ENCODE measurements around the gene TMEM128. TPM values are rescaled to one million over a fixed set of nuclear protein-coding genes. Genes with fewer than 3 reads are reported as not detected.

The TMEM128 gene
- total RNA-seq, 1 donor from 2014 or later: 32.8 TPM

DNA sequence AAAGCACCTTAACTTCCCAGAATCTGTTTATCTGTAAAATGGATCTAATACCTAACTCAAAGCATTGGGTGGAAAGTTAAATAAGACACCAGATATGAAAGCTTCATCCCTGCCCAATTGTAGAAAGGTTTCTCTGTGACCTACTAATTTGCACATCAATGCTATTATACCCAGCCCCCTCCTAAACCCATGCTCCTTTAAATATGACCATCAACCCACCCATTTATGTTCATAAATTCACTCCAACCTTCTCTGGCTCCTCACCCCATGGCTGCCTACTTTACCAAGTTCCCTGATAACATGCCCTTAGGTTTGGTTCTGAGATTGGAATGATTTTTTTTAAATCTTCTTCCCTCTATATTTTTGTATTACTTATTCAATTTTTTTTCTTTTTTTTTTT lies 40.1 kb upstream of the TMEM128 start:
- H3K4me3 ChIP-seq (ENCODE audit: low read depth, low read length): no peak overlapping the region
- TF ChIP-seq, protein P1, sequence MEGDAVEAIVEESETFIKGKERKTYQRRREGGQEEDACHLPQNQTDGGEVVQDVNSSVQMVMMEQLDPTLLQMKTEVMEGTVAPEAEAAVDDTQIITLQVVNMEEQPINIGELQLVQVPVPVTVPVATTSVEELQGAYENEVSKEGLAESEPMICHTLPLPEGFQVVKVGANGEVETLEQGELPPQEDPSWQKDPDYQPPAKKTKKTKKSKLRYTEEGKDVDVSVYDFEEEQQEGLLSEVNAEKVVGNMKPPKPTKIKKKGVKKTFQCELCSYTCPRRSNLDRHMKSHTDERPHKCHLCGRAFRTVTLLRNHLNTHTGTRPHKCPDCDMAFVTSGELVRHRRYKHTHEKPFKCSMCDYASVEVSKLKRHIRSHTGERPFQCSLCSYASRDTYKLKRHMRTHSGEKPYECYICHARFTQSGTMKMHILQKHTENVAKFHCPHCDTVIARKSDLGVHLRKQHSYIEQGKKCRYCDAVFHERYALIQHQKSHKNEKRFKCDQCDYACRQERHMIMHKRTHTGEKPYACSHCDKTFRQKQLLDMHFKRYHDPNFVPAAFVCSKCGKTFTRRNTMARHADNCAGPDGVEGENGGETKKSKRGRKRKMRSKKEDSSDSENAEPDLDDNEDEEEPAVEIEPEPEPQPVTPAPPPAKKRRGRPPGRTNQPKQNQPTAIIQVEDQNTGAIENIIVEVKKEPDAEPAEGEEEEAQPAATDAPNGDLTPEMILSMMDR (conservative IDR thresholded peaks at IDR 0.05; ENCODE audit: low read depth, low read length): no peak
- no peak for DNase-seq (ENCODE audit: low read depth)

DNA sequence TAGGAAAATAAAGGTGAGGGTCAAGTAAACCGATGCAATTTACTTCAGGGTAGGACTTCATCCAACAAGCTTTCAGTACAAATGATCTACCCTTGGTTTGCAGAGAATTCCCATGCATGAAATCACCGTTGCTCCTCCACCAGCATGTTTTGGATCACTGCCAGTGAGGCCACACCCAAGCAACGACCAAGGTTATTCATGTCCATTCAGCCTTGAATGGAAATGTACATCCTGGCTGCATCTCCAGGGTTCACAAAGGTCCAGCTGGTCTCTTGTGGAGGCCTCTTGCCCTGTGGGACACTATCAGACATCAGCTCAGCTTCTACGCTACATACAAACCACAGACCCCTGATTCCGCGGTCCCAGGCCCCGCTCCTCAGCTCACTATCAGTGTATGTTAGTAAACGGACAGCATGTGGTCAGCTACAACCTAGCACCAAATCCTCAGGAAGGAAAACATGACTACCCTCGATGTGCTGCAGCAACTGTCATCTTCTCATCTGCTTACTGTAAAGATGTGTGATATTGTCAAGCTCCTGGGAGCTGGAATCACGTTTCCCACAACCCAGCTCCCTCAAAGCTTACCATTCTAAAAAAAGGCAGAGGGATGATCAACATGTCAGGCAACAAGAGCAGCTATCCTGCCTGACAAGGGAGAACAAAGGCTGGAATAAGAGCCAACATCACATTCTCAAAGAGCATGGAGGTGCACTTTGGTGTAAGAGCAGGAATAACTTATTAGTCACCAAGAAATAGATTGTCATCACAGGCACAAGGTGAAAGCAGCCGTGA lies 37.0 kb upstream of the TMEM128 start:
- no peak overlapping the region for H3K4me3 ChIP-seq (ENCODE audit: low read depth, low read length)
- TF ChIP-seq, protein P1 (conservative IDR thresholded peaks at IDR 0.05; ENCODE audit: low read depth, low read length): no peak
- DNase-seq (ENCODE audit: low read depth): no peak

DNA sequence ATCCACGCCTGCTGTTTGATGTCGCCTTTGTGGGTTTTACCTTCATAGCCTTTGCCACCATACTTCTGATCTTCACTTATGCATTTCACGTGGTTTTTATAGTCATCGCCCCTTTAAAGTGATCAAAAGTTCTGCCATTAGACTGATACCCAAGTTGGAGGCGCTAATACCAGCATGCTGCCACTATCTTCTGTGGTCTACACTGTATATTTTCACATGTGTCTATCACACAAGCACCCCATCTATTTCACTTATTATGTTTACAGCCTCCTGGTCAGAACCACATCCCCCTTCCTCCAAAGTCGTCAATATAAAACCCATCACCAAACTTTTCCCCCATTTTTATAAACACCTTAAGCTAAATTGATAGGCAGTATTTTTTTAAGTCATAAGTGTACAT lies 33.8 kb upstream of the TMEM128 start:
- TF ChIP-seq, protein P1 (conservative IDR thresholded peaks at IDR 0.05; ENCODE audit: low read depth, low read length): no peak
- no peak overlapping the region for H3K4me3 ChIP-seq (ENCODE audit: low read depth, low read length)
- no peak for DNase-seq (ENCODE audit: low read depth)

DNA sequence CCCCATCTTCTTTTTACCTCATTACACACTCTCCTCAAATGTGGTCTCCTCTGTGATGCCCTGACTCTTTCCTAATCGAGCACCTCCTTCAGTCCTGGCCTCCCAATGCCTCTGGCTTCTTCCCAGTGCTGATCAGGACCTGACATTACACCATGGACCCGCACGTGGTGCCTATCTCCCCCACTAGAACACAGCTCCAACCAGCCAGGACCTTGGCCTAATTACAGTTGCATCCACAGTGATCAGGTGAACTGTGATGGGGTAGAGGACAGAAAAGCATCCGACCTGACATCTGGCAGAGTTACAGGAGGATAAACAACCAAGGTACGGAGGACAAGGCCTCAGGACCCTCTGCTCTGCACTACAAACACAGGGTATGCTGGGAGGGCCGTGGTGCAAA lies 29.5 kb upstream of the TMEM128 start:
- H3K4me3 ChIP-seq (ENCODE audit: low read depth, low read length): no peak overlapping the region
- no peak for DNase-seq (ENCODE audit: low read depth)
- TF ChIP-seq, protein P1 (conservative IDR thresholded peaks at IDR 0.05; ENCODE audit: low read depth, low read length): no peak

DNA sequence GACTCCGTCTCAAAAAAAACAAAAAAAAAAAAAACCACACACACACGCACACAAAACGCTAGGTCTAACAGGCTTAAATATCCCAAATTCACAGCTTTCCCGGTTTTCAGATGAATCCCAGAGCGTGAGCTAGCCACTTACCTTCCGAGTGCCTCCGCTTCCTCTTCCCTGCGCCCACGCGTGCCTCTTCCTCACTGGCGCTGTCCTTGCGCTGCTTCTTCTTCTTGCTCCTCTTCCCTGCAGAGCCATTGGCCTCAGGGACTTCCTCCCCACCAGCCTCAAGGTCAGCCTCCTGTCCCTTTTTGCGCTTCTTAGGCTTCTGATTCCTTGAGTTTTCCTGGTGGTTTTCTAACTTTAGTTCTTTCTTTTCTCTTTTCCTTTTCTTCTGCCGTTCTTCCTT lies 26.2 kb upstream of the TMEM128 start:
- no peak overlapping the region for H3K4me3 ChIP-seq (ENCODE audit: low read depth, low read length)
- TF ChIP-seq, protein P1 (conservative IDR thresholded peaks at IDR 0.05; ENCODE audit: low read depth, low read length): no peak
- DNase-seq (ENCODE audit: low read depth): no peak

DNA sequence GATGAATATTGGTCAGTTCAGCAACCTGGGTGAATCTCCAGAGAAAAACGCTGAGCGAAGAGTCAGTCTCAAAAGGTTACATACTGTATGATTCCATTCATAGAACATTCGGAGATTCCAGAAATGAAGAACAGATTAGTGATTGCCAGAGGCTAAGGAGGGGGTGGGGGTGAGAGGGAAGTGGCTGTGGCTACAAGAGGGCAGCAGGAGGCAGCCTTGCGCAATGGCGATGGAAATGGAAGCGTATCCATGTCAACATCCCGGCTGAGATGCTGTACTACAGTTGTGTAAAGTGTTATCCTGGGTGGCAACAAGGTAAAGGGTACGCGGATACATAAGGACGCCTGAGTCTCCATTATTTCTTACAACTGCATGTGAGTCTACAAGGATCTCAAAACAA lies 23.9 kb upstream of the TMEM128 start:
- TF ChIP-seq, protein P1 (conservative IDR thresholded peaks at IDR 0.05; ENCODE audit: low read depth, low read length): peak; percentile 14
- H3K4me3 ChIP-seq (ENCODE audit: low read depth, low read length): no peak overlapping the region
- DNase-seq (ENCODE audit: low read depth): no peak

DNA sequence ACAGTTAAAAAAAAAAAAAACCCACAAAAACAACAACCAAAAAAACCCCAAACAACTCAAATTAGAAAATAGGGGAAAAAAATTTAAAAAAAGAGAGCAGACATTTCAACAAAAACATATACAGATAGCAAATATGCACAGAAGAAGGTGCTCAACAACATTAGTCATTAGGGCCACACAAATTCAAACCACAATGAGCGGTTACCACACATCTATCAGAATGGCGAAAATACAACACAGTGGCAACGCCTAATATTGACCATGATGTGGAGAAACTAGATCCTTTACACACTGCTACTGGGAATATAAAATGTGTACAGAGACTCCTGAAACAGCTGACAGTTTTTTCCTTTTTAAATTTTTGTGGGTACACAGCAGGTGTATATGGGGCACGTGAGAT lies 22.5 kb upstream of the TMEM128 start:
- TF ChIP-seq, protein P1 (conservative IDR thresholded peaks at IDR 0.05; ENCODE audit: low read depth, low read length): no peak
- DNase-seq (ENCODE audit: low read depth): no peak
- H3K4me3 ChIP-seq (ENCODE audit: low read depth, low read length): no peak overlapping the region

All from epithelial cell of proximal tubule (primary cell).